ENCODE data around the gene RNASEH2B.

RNASEH2B gene

DNA sequence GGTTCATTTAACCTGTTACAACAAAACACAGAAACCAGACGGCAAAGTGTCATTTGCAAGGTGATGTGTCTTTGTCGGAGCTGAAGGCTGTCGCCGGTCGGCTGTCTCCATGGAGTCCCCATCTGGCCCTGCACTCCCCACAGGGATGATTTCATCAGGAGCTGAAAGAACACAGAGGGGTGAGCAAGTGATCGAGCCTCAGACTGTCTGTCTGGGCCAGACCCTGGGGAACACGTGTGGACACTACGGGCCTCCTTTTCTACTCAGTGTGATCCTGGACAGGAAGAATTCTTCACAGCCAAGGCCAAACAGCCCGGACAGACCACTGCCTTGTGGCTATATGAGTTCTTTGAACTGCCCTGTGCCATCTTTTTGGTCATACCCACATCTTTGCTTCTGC lies 85.1 kb downstream of the RNASEH2B start:
- H3K27ac ChIP-seq: no peak overlapping the region
- H3K27me3 ChIP-seq: no peaks in the 10 kb centered on the region
- intact Hi-C loops (cut with DNase I; ENCODE audit: low total_unique reads): no loop called here
- TF ChIP-seq, protein P1, sequence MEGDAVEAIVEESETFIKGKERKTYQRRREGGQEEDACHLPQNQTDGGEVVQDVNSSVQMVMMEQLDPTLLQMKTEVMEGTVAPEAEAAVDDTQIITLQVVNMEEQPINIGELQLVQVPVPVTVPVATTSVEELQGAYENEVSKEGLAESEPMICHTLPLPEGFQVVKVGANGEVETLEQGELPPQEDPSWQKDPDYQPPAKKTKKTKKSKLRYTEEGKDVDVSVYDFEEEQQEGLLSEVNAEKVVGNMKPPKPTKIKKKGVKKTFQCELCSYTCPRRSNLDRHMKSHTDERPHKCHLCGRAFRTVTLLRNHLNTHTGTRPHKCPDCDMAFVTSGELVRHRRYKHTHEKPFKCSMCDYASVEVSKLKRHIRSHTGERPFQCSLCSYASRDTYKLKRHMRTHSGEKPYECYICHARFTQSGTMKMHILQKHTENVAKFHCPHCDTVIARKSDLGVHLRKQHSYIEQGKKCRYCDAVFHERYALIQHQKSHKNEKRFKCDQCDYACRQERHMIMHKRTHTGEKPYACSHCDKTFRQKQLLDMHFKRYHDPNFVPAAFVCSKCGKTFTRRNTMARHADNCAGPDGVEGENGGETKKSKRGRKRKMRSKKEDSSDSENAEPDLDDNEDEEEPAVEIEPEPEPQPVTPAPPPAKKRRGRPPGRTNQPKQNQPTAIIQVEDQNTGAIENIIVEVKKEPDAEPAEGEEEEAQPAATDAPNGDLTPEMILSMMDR (IDR thresholded peaks at IDR 0.05): no peak
- peaks cover 0 to 20% (median 4%) of the 10 kb centered on the region in 4 donors for H3K4me1 ChIP-seq
- H3K36me3 ChIP-seq: no peaks in the 10 kb centered on the region
- no peak for DNase-seq
- no peaks in the 10 kb centered on the region for H3K9me3 ChIP-seq
- H3K4me3 ChIP-seq: no peak overlapping the region

DNA sequence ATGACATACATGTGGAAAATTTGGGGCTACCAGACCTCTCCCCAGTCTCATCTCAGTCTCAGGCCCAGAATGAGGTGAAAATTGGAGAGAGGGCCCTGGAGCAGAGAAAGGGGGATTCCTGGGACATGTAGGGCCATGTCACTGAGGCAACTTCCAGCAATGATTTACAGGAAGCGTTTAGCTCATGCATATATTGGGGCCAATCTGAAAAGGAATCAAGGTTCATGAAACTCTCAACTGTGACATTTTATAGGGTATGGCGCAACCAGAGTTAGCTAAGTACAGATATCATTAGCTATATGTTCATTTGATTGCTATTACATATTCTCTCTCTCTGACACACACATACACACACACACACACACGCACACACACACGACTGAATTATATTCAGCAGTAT lies 86.3 kb downstream of the RNASEH2B start:
- TF ChIP-seq, protein P1 (IDR thresholded peaks at IDR 0.05): no peak
- Histone ChIP-seq H3K27ac (no peak overlapping the region), H3K36me3 (no peaks in the 10 kb centered on the region), H3K4me3 (no peak overlapping the region), H3K27me3 (no peaks in the 10 kb centered on the region), H3K9me3 (no peaks in the 10 kb centered on the region), H3K4me1 (peaks cover 0 to 16% (median 7%) of the 10 kb centered on the region in 4 donors)
- no peak for DNase-seq
- intact Hi-C loops (cut with DNase I; ENCODE audit: low total_unique reads): no loop called here

DNA sequence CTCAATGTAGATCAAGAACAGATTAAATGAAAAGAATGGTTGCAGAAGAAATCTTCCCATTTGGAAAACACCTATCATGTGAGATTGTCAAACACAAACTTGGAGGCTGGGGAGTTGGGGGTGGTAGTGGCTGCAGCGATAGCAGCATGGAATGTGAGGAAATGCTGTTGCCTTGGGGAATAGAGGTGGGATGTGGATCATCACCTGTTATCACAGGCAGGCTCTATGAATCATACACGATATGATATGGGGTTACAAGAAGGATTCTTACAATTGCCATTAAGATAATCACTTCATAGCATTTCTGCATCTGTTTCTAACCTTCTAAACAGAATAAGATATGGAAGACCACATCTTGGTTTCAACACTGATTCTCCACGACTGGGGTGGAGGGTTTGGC lies 88.7 kb downstream of the RNASEH2B start:
- DNase-seq: no peak
- intact Hi-C loops (cut with DNase I; ENCODE audit: low total_unique reads): no loop called here
- Histone ChIP-seq H3K9me3 (no peaks in the 10 kb centered on the region), H3K36me3 (no peaks in the 10 kb centered on the region), H3K4me3 (no peak overlapping the region), H3K4me1 (peaks cover 0 to 15% (median 6%) of the 10 kb centered on the region in 4 donors), H3K27me3 (no peaks in the 10 kb centered on the region), H3K27ac (no peak overlapping the region)
- TF ChIP-seq, protein P1 (IDR thresholded peaks at IDR 0.05): no peak

DNA sequence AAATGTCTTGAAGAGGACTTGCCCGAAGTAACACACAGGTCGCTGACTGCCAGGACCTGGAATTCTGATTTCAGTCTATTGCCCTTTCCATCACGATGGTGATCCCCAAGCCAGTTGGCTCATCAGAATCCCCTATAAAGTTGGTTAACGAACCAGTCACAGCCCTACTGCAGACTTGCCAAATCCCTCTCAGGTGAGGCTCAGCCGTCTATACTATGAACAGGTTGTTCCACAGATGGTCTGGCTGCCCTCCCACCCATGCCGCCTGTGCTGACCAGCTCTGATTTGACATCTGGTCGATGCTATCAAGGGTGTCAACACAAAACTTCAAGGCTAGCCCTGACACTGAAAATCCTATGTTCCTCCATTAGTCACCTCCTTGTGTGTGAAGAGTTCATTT lies 90.0 kb downstream of the RNASEH2B start:
- TF ChIP-seq, protein P1 (IDR thresholded peaks at IDR 0.05): no peak
- H3K4me1 ChIP-seq: peaks cover 0 to 6% (median 2%) of the 10 kb centered on the region in 4 donors
- H3K36me3 ChIP-seq: no peaks in the 10 kb centered on the region
- intact Hi-C loops (cut with DNase I; ENCODE audit: low total_unique reads): no loop called here
- no peak overlapping the region for H3K4me3 ChIP-seq
- DNase-seq: no peak
- no peaks in the 10 kb centered on the region for H3K27me3 ChIP-seq
- no peaks in the 10 kb centered on the region for H3K9me3 ChIP-seq
- H3K27ac ChIP-seq: no peak overlapping the region

DNA sequence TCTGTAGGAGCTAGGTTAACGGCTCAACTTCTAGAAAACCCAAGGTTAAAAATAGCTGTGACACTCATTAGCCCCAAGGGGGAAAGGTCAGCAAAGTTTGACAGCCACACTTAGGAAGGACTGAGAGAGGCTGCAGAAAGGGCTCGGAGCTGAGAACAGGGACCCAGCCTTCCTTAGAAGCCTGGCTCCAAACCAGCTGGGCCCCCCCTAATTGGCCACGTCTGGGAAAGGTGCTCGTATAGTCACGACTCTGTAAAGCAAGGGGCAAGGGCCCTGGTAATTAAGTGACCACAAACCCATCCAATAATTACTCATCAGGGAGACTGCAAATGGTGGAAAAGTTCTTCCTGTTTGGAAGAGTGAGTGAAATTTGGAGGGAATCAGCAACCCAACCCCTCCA lies 90.5 kb downstream of the RNASEH2B start:
- intact Hi-C loops (cut with DNase I; ENCODE audit: low total_unique reads): no loop called here
- Histone ChIP-seq H3K4me1 (peaks cover 0 to 8% (median 3%) of the 10 kb centered on the region in 4 donors), H3K27me3 (no peaks in the 10 kb centered on the region), H3K36me3 (no peaks in the 10 kb centered on the region), H3K27ac (no peak overlapping the region), H3K9me3 (no peaks in the 10 kb centered on the region), H3K4me3 (no peak overlapping the region)
- no peak for DNase-seq
- TF ChIP-seq, protein P1 (IDR thresholded peaks at IDR 0.05): no peak

Measured in tibial artery (tissue), 4 donors.